ENCODE measurements around the gene YWHAE. TPM values are rescaled to one million over a fixed set of nuclear protein-coding genes. Genes with fewer than 3 reads are reported as not detected.
"Not testable (repeated sequence)": the region's sequence is repeated elsewhere in the genome, so short reads cannot be mapped to it uniquely, and the experiment has no call there.

YWHAE gene
- total RNA-seq, 1 donor from 2014 or later = 1,032 TPM

DNA sequence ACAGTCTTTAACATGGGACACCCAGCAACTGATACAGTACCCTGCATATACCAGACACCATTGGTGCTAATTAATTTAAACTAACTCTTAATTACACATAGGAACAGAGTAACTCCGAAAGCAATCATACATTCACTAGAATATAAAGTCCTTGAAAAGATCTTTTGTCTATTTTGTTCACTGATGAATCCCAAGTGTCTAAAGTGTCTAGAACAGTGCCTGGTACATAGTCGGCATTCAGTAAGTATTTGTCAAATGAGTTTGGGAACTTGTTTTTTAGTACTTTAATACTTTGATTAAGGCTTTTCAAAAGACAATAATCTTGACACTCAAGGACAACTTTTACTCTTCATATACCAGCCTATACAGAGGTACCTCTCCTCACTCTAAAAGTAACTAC is 13.8 kb downstream of the YWHAE start:
- H3K36me3 ChIP-seq (ENCODE audit: control insufficient read depth, insufficient read depth, low read length) = no peaks in the 10 kb centered on the region
- DNase-seq (ENCODE audit: low read depth) = no peak
- no peaks in the 10 kb centered on the region for H3K27me3 ChIP-seq (ENCODE audit: control insufficient read depth, insufficient read depth, low read length)
- no peak for TF ChIP-seq CTCF (IDR thresholded peaks at IDR 0.05; ENCODE audit: insufficient read depth, low read length, poor library complexity, severe bottlenecking)
- H3K4me3 ChIP-seq (ENCODE audit: low read depth, low read length) = no peak overlapping the region

- no peak for TF ChIP-seq CTCF (IDR thresholded peaks at IDR 0.05; ENCODE audit: insufficient read depth, low read length, poor library complexity, severe bottlenecking)
- H3K27me3 ChIP-seq (ENCODE audit: control insufficient read depth, insufficient read depth, low read length) = no peaks in the 10 kb centered on the region
- H3K36me3 ChIP-seq (ENCODE audit: control insufficient read depth, insufficient read depth, low read length) = no peaks in the 10 kb centered on the region
- no peak overlapping the region for H3K4me3 ChIP-seq (ENCODE audit: low read depth, low read length)
- no peak for DNase-seq (ENCODE audit: low read depth)
Observed at GRCh38 chr17:1385861-1386260, 14.2 kb downstream of the YWHAE start.

DNA sequence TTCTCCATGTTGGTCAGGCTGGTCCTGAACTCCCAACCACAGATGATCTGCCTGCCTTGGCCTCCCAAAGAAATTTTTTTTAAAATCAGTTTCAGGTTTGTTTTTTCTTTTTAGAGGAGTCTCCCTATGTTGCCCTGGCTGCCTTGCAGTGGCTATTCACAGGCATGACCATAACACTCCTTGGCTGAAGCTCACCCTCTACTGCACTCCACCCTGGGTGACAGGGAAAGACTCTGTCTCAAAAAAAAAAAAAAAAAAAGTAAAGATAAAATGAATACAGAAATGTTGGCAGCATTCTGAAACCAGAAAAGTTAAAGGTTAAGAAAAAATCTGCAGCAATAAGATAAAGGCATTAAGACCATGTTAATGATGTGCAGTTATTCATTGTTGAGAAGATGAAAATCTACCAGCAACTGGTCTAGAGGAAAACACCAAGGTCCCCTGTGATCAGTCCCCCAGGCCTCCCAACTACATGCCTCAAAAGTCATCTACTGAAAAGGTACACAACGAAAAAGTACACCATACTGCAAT is 15.1 kb downstream of the YWHAE start:
- DNase-seq (ENCODE audit: low read depth) = no peak
- Histone ChIP-seq H3K27me3 (ENCODE audit: control insufficient read depth, insufficient read depth, low read length) (no peaks in the 10 kb centered on the region), H3K36me3 (ENCODE audit: control insufficient read depth, insufficient read depth, low read length) (no peaks in the 10 kb centered on the region), H3K4me3 (ENCODE audit: low read depth, low read length) (no peak overlapping the region)
- no peak for TF ChIP-seq CTCF (IDR thresholded peaks at IDR 0.05; ENCODE audit: insufficient read depth, low read length, poor library complexity, severe bottlenecking)

- no peaks in the 10 kb centered on the region for H3K36me3 ChIP-seq (ENCODE audit: control insufficient read depth, insufficient read depth, low read length)
- no peak overlapping the region for H3K4me3 ChIP-seq (ENCODE audit: low read depth, low read length)
- no peak for TF ChIP-seq CTCF (IDR thresholded peaks at IDR 0.05; ENCODE audit: insufficient read depth, low read length, poor library complexity, severe bottlenecking)
- no peak for DNase-seq (ENCODE audit: low read depth)
- no peaks in the 10 kb centered on the region for H3K27me3 ChIP-seq (ENCODE audit: control insufficient read depth, insufficient read depth, low read length)
Observed at GRCh38 chr17:1379930-1380313, 20.1 kb downstream of the YWHAE start.

GRCh38 chr17:1379208-1379929 is 20.7 kb downstream of the YWHAE start:
- H3K36me3 ChIP-seq (ENCODE audit: control insufficient read depth, insufficient read depth, low read length) = no peaks in the 10 kb centered on the region
- no peak for TF ChIP-seq CTCF (IDR thresholded peaks at IDR 0.05; ENCODE audit: insufficient read depth, low read length, poor library complexity, severe bottlenecking)

DNA sequence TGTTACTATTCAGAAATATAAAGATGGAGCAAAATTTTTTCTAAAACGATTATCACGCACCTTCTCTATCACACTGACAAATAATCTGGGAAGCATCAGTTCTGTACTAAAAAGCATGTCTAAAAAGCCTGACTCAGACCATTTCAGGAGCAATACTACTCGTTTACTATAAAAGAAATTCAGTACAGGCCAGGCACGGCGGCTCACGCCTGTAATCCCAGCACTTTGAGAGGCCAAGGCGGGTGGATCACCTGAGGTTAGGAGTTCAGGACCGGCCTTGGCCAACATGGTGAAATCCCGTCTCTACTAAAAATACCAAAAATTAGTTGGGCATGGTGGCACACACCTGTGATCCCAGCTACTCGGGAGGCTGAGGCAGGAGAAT is 21.6 kb downstream of the YWHAE start:
- H3K4me3 ChIP-seq (ENCODE audit: low read depth, low read length); H3K27me3 ChIP-seq (ENCODE audit: control insufficient read depth, insufficient read depth, low read length); H3K36me3 ChIP-seq (ENCODE audit: control insufficient read depth, insufficient read depth, low read length); DNase-seq (ENCODE audit: low read depth): not testable (repeated sequence)

More at GRCh38 chr17:1379208-1379929, 20.7 kb downstream of the YWHAE start:
- no peak for DNase-seq (ENCODE audit: low read depth)
- H3K27me3 ChIP-seq (ENCODE audit: control insufficient read depth, insufficient read depth, low read length) = no peaks in the 10 kb centered on the region
- H3K4me3 ChIP-seq (ENCODE audit: low read depth, low read length) = no peak overlapping the region

Data from kidney epithelial cell (primary cell).